GM21528 (cell line): ENCODE data around the gene DISP3.
"Not testable (repeated sequence)": the region's sequence is repeated elsewhere in the genome, so short reads cannot be mapped to it uniquely, and the experiment has no call there.

Source experiments
- ATAC-seq: cut with Tn5 transposase; IDR thresholded peaks from one replicate; pipeline ENCODE4 v1.9.1; 2021; ENCODE audit warnings: mild to moderate bottlenecking, moderate library complexity; ENCODE audit not compliant: unreplicated experiment, low FRiP score

DISP3 gene

GRCh38 chr1:11569954-11570353, 91.0 kb downstream of the DISP3 start:
- ATAC-seq, result no peak

- no peak for ATAC-seq
Measured at GRCh38 chr1:11570821-11571380, 91.9 kb downstream of the DISP3 start.

- no peak for ATAC-seq
Measured at GRCh38 chr1:11571906-11572616, 93.1 kb downstream of the DISP3 start.

GRCh38 chr1:11573116-11573692, 94.2 kb downstream of the DISP3 start:
- no peak for ATAC-seq

- ATAC-seq, result no peak
Measured at GRCh38 chr1:11575553-11575952, 96.6 kb downstream of the DISP3 start.

GRCh38 chr1:11576109-11576875, 97.3 kb downstream of the DISP3 start:
- ATAC-seq, result no peak

GRCh38 chr1:11578004-11578403, 99.0 kb downstream of the DISP3 start:
- ATAC-seq, result no peak

GRCh38 chr1:11579506-11579905, 100.6 kb downstream of the DISP3 start:
- ATAC-seq, result no peak

- not testable (repeated sequence) for ATAC-seq
Measured at GRCh38 chr1:11580049-11580448, 101.1 kb downstream of the DISP3 start.

- no peak for ATAC-seq
Measured at GRCh38 chr1:11581445-11581991, 102.6 kb downstream of the DISP3 start.

- ATAC-seq, result no peak
Measured at GRCh38 chr1:11585389-11585788, 106.4 kb downstream of the DISP3 start.
